OCI-LY1 (cell line): ENCODE results near the gene CYP4F2.
"Not testable (repeated sequence)": the region's sequence is repeated elsewhere in the genome, so short reads cannot be mapped to it uniquely, and the experiment has no call there.

ENCODE experiments used
- H2AFZ ChIP-seq: fragments of 200-600 bp; sonication (generic), shearing (Covaris generic); 2 replicates; pipeline ENCODE4 v1.6.0; 2014; ENCODE audit warnings: antibody characterized with exemption, mild to moderate bottlenecking, low read length
- H3F3A ChIP-seq: fragments of 200-600 bp; sonication (generic), shearing (Covaris generic); 2 replicates; pipeline ENCODE4 v1.6.0; 2014; ENCODE audit warnings: mild to moderate bottlenecking, antibody characterized with exemption, low read length, moderate library complexity; ENCODE audit not compliant: insufficient read depth
- H3K27ac ChIP-seq: fragments of 200-600 bp; sonication (generic); 2 replicates; pipeline ENCODE4 v1.5.1; 2014; ENCODE audit warnings: low read length, mixed run types, mild to moderate bottlenecking, low read depth; ENCODE audit not compliant: poor library complexity, severe bottlenecking
- H3K27me3 ChIP-seq: fragments of 200-600 bp; sonication (generic); 2 replicates; pipeline ENCODE4 v1.6.0; 2014; ENCODE audit warnings: antibody characterized with exemption, mild to moderate bottlenecking, low read length, moderate library complexity; ENCODE audit not compliant: insufficient read depth
- H3K36me3 ChIP-seq: fragments of 200-600 bp; sonication (generic); 2 replicates; pipeline ENCODE4 v1.6.1; 2014; ENCODE audit warnings: mild to moderate bottlenecking, antibody characterized with exemption, low read length, moderate library complexity, mixed read lengths; ENCODE audit not compliant: insufficient read depth
- H3K4me1 ChIP-seq: fragments of 200-600 bp; sonication (generic); 2 replicates; pipeline ENCODE4 v1.5.1; 2014; ENCODE audit warnings: mild to moderate bottlenecking, low read length, moderate library complexity; ENCODE audit not compliant: insufficient read depth, severe bottlenecking
- H3K4me2 ChIP-seq: fragments of 200-600 bp; sonication (generic), shearing (Covaris generic); 2 replicates; pipeline ENCODE4 v1.6.1; 2014; ENCODE audit warnings: low read length
- H3K4me3 ChIP-seq: fragments of 200-600 bp; sonication (generic); 2 replicates; pipeline ENCODE4 v1.5.1; 2014; ENCODE audit warnings: low read length, low read depth, mild to moderate bottlenecking, mixed read lengths; ENCODE audit not compliant: poor library complexity, severe bottlenecking
- H3K79me2 ChIP-seq: fragments of 200-600 bp; shearing (Covaris generic); 2 replicates; pipeline ENCODE4 v1.6.1; 2016; ENCODE audit warnings: mixed run types, low read length, mixed read lengths; ENCODE audit not compliant: insufficient read depth
- H3K9ac ChIP-seq: fragments of 200-600 bp; sonication (generic), shearing (Covaris generic); 2 replicates; pipeline ENCODE4 v1.6.1; 2014; ENCODE audit warnings: mild to moderate bottlenecking, low read length, mixed read lengths
- H3K9me2 ChIP-seq: fragments of 200-600 bp; sonication (generic), shearing (Covaris generic); 2 replicates; pipeline ENCODE4 v1.6.1; 2014; ENCODE audit warnings: low read depth, mild to moderate bottlenecking, low read length, mixed read lengths
- H3K9me3 ChIP-seq: fragments of 200-600 bp; shearing (Covaris generic); 2 replicates; pipeline ENCODE4 v1.6.1; 2014; ENCODE audit warnings: low read length, mixed read lengths
- H4K20me1 ChIP-seq: fragments of 200-600 bp; sonication (generic), shearing (Covaris generic); 2 replicates; pipeline ENCODE4 v1.6.0; 2016; ENCODE audit warnings: mild to moderate bottlenecking, low read length; ENCODE audit not compliant: insufficient read depth
- EZH2 ChIP-seq: fragments of 200-600 bp; sonication (generic), shearing (Covaris generic); IDR thresholded peaks from 2 replicates; pipeline ENCODE4 v1.8.0; 2017; ENCODE audit warnings: borderline replicate concordance, mixed run types, mild to moderate bottlenecking, antibody characterized with exemption, low read length, moderate library complexity, mixed read lengths
- TF ChIP-seq, protein P1 (sequence below): fragments of 200-600 bp; sonication (generic), shearing (Covaris generic); IDR thresholded peaks from 2 replicates; pipeline ENCODE4 v1.5.1; 2017; ENCODE audit warnings: mild to moderate bottlenecking, antibody characterized with exemption, low read length, moderate library complexity, mixed read lengths

CYP4F2 gene

GRCh38 chr19:15850385-15850784 is 47.5 kb downstream of the CYP4F2 start:
- Histone ChIP-seq H3K4me3 (no peak overlapping the region), H3K27ac (no peak overlapping the region), H3K4me1 (no peaks in the 10 kb centered on the region), H3F3A (no peaks in the 10 kb centered on the region), H3K9ac (no peak overlapping the region), H3K27me3 (no peaks in the 10 kb centered on the region), H3K9me2 (no peaks in the 10 kb centered on the region), H3K36me3 (no peaks in the 10 kb centered on the region), H2AFZ (no peak overlapping the region), H4K20me1 (no peaks in the 10 kb centered on the region), H3K9me3 (no peaks in the 10 kb centered on the region), H3K79me2 (no peaks in the 10 kb centered on the region), H3K4me2 (no peak overlapping the region)
- TF ChIP-seq, protein P1, sequence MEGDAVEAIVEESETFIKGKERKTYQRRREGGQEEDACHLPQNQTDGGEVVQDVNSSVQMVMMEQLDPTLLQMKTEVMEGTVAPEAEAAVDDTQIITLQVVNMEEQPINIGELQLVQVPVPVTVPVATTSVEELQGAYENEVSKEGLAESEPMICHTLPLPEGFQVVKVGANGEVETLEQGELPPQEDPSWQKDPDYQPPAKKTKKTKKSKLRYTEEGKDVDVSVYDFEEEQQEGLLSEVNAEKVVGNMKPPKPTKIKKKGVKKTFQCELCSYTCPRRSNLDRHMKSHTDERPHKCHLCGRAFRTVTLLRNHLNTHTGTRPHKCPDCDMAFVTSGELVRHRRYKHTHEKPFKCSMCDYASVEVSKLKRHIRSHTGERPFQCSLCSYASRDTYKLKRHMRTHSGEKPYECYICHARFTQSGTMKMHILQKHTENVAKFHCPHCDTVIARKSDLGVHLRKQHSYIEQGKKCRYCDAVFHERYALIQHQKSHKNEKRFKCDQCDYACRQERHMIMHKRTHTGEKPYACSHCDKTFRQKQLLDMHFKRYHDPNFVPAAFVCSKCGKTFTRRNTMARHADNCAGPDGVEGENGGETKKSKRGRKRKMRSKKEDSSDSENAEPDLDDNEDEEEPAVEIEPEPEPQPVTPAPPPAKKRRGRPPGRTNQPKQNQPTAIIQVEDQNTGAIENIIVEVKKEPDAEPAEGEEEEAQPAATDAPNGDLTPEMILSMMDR = no peak
- TF ChIP-seq EZH2 = no peak

DNA sequence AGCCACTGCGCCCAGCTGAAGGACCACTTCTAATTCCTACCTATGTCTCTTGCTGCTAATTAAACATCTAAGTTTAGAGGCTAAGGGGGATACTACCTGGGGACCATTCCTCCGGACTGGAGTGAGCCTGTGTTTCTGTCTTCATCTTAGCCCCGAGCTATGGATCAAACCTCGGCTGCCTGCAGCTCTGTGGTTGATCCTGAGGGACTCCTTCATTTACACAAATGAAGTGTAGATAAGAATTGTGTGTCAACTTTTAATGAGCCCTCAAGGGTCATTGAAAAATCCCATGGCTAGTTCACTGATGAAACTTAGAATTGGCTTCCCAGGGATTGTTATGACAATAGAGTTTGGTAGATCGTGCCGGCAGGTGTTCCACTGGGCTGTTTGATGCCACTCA is 51.0 kb downstream of the CYP4F2 start:
- TF ChIP-seq, protein P1 = no peak
- TF ChIP-seq EZH2 = no peak
- no peaks in the 10 kb centered on the region for H3K9me2 ChIP-seq
- no peak overlapping the region for H2AFZ ChIP-seq
- H3K79me2 ChIP-seq = no peaks in the 10 kb centered on the region
- H4K20me1 ChIP-seq = no peaks in the 10 kb centered on the region
- no peaks in the 10 kb centered on the region for H3K4me1 ChIP-seq
- no peaks in the 10 kb centered on the region for H3K27me3 ChIP-seq
- no peak overlapping the region for H3K27ac ChIP-seq
- no peaks in the 10 kb centered on the region for H3K36me3 ChIP-seq
- H3K9me3 ChIP-seq = no peaks in the 10 kb centered on the region
- no peaks in the 10 kb centered on the region for H3F3A ChIP-seq
- H3K9ac ChIP-seq = no peak overlapping the region
- no peak overlapping the region for H3K4me2 ChIP-seq
- no peak overlapping the region for H3K4me3 ChIP-seq

- H3K9me2 ChIP-seq, H3F3A ChIP-seq, H3K9ac ChIP-seq, H3K4me2 ChIP-seq, H4K20me1 ChIP-seq, H3K79me2 ChIP-seq, H3K4me1 ChIP-seq, H3K27me3 ChIP-seq, H3K27ac ChIP-seq, H3K4me3 ChIP-seq, H3K36me3 ChIP-seq, H3K9me3 ChIP-seq, H2AFZ ChIP-seq: not testable (repeated sequence)
These were observed 54.0 kb downstream of the CYP4F2 start for GRCh38 chr19:15843894-15844222.

- no peak overlapping the region for H3K9ac ChIP-seq
- no peak overlapping the region for H3K4me3 ChIP-seq
- H3K4me2 ChIP-seq = no peak overlapping the region
- H3K27ac ChIP-seq = no peak overlapping the region
- no peaks in the 10 kb centered on the region for H3K9me3 ChIP-seq
- H3K4me1 ChIP-seq = no peaks in the 10 kb centered on the region
- TF ChIP-seq, protein P1 = no peak
- no peak for TF ChIP-seq EZH2
- no peaks in the 10 kb centered on the region for H3K79me2 ChIP-seq
- H3K9me2 ChIP-seq = no peaks in the 10 kb centered on the region
- no peaks in the 10 kb centered on the region for H3F3A ChIP-seq
- no peaks in the 10 kb centered on the region for H4K20me1 ChIP-seq
- H3K36me3 ChIP-seq = no peaks in the 10 kb centered on the region
- no peak overlapping the region for H2AFZ ChIP-seq
- H3K27me3 ChIP-seq = no peaks in the 10 kb centered on the region
These were observed 54.5 kb downstream of the CYP4F2 start for GRCh38 chr19:15843203-15843893.
